HCT116 (cell line): ENCODE measurements around the gene L3HYPDH. TPM values are rescaled to one million over a fixed set of nuclear protein-coding genes. Genes with fewer than 3 reads are reported as not detected.

ENCODE experiments used
- total RNA-seq: library from RNA; stranded (reverse); gene quantifications from one replicate; pipeline ENCODE4 v1.2.1, GENCODE V29; 2021; ENCODE audit not compliant: unreplicated experiment

The L3HYPDH gene
- total RNA-seq, 1 experiment from 2014 or later = 19.5 TPM

Other genes starting within 250 kb of the L3HYPDH start
- 3.9 TPM for gene GPR135, start 19.0 kb downstream of the L3HYPDH start, total RNA-seq
- gene JKAMP, start 109 bp upstream of the L3HYPDH start, total RNA-seq = 46.5 TPM
- not detected for gene CCDC175, start 92.4 kb upstream of the L3HYPDH start, total RNA-seq